HTR-8/SVneo (cell line): ENCODE measurements around the gene MBNL1.

Experiments used
- DNase-seq: peaks from one replicate; pipeline ENCODE4 v3.0.0; 2011; ENCODE audit warnings: low spot score, mixed read lengths; ENCODE audit not compliant: insufficient read length
- FAIRE-seq: peaks from 2 replicates; lab custom pipeline; 2011; peaks lifted over from hg19 to GRCh38; lab: Jason Lieb, UNC

The MBNL1 gene

GRCh38 chr3:152314677-152315353, 46.1 kb downstream of the MBNL1 start:
- DNase-seq (no peak), FAIRE-seq (no peak)

DNA sequence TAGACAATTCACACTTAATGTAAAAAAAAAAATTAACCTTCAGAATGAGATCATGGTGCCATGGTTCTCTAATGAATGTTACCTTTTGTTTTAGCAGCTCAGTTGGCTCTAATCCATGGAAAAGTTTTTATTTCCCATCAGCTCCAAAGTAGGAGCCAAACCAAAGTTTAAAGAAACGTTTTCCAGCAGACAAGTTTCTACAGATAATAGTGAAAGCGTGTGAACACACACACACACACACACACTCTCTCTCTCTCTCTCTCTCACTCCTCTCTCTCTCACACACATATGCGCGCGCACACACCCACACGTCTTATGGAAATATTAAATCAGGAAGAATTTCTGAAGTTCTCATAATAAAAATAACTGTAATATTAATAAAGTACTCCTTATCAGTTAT, 46.9 kb downstream of the MBNL1 start:
- DNase-seq = no peak
- FAIRE-seq = no peak

DNA sequence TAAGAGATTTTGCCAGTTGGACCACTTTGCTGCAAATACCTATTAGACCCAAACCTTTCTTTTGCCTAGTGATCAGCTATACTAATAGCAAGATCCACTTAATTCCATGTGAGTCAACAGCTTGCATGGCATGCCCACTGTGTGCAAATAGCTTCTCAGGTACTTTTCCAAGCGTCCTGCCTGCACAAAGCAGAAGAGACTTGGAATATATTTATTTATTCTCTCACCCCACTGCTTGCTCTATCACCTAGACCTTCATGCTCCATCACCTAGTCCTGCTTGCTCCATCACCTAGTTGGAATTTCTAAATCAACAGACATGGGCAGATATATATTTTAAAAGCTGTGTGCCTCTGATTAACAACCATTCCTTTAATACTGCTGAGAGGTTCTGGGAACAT, 47.6 kb downstream of the MBNL1 start:
- no peak for FAIRE-seq

GRCh38 chr3:152317184-152317583, 48.5 kb downstream of the MBNL1 start:
- DNase-seq (no peak), FAIRE-seq (no peak)

More for the DNA sequence above, 47.6 kb downstream of the MBNL1 start:
- no peak for DNase-seq

GRCh38 chr3:152317956-152318355, 49.2 kb downstream of the MBNL1 start:
- FAIRE-seq = no peak

GRCh38 chr3:152318512-152318911, 49.8 kb downstream of the MBNL1 start:
- DNase-seq (no peak), FAIRE-seq (no peak)

More at GRCh38 chr3:152317956-152318355, 49.2 kb downstream of the MBNL1 start:
- peak; percentile 10 for DNase-seq

GRCh38 chr3:152319256-152319655, 50.5 kb downstream of the MBNL1 start:
- DNase-seq = no peak
- FAIRE-seq = no peak

DNA sequence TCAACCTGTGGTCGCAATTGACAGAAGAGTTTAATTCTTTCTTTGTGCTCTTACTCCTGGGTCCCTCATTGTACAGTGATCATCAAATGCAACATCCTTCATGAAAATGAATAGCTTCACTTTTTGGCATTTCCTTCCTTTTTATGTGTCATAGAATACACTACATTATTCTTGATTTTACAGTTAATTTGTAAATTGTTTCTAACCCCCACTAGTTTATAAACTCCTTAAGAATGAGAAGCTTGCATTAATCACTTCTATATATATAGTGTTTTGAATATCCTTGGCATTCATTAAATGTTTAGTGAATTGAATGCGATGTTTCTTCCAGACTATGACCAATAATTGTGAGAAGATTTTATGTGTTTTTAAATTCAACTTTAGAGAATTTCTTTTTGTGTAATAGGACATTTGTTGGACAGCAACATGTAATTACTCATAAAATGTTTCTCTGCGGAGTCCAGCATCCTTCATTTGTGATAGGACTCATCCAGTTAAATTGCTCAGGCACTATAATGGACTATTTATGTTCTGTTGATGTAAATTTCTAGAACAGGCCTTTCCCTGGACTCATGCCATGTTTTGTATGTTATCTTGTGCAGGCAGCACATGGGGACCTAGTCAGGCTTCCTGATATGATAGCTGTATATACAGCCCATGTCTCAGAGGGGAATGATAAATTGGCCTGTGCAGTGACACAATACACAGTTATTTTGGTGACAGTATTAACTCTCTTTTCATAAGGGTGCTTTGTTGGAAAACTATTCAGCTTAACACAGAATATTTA, 51.3 kb downstream of the MBNL1 start:
- no peak for FAIRE-seq
- no peak for DNase-seq

DNA sequence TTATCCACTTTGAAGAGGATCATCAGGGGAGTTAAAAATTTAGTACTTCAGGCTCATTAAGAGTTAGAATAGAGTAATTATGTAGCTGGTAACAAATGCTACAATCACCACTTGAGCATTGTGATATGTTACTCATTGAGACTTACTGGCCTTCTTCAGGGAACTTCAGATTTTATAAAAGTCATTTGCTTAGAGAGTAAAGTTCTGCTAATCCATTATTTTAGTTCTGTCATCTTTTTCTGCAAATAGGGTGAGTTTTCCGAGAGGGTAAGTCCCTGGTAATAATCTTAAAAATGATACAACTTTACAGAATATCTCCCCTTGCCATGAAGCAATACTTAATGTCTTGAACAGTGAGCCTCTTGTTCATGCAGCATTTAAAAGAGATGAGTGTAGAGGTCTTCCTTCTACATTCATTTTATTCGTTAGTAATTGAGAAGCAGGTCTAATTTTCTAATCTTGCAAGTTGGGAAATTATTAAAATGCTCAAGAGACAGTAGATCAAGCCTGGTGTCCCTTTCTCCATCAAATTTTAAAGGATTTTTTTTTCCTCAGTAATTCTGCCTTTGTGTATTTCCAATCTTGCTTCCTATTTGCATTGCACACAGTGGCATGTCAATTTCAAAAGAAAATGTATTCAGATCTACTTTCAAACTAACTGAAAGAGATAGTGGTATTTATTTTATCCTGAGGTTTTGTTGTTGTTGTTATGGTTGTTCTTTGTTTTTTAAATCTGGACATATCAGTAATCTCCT, 52.6 kb downstream of the MBNL1 start:
- no peak for DNase-seq
- no peak for FAIRE-seq

- DNase-seq (no peak), FAIRE-seq (no peak)
Observed at GRCh38 chr3:152321955-152322377, 53.2 kb downstream of the MBNL1 start.

DNA sequence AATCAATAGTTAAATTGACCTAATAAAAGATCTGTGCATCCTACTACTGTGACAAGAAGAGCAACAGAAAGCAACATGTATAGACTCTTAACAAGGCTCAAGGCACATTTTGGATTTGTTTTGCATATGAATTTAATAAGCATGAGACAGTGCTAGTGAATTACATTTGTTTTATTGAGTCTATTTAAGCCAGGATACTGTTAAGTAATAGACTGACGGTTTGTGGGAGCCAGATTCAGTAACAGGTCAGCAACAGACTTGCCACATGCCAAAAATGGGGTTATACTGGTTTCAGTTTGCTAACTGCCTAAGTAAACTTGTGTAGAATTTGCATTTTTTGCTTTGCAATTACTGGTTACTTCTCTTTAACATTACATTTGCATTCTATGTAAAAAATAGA, 54.0 kb downstream of the MBNL1 start:
- no peak for DNase-seq
- FAIRE-seq = no peak

DNA sequence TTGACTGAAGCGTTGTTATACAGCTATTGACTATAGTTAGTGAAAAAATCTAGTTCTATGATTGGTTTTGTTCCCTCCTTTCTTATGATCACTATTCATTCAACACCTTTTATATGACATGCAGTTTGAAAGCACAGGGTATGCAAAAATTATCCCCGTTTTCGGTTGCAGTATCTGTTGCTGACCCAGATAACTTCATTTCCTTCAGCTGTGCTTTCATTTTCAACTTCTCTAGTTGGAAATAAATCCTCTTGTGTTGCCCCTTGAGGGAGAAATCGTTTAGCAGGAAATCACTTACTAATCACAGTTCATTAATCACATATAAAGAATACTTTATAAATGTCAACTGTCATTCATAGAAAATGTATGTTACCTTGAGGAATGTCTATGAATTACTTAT, 55.1 kb downstream of the MBNL1 start:
- DNase-seq (no peak), FAIRE-seq (no peak)

DNA sequence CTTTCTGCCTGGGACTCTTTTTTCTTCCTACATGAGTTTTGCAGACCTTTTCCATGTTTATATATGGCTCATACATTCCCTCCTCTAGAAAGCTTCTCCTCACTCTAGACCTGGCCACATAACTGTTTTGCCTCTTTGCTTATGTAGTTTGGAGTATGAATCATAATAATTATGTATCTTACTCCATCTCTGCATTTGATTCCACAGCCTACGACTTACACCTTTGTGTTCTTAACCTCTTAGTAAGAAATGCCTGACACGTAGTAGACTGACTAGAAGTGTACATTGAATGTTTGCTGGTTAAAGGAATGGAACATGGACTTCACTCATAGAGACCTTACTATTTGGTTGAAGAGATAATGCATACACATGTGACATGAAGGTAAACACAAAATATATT, 56.4 kb downstream of the MBNL1 start:
- FAIRE-seq (no peak), DNase-seq (no peak)

GRCh38 chr3:152327203-152327602, 58.5 kb downstream of the MBNL1 start:
- FAIRE-seq = no peak
- no peak for DNase-seq

DNA sequence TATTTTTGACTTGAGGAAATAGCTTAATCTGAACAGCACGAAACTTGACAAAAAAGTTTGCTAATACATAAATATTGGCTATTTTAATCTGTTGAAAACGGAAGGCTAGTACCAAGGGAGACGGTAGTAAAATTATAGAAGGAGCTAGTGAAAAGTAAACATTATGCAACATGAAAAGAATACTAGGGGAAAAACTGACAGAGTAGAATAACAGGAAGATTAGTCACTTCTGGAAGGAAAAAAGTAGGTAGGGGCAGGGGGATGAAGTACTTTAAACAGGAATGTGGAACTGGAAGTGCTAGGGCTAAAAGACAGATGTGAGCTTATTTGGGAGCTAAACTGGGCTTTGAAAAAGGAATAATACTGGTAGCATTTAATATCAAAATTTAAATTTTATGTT, 60.1 kb downstream of the MBNL1 start:
- DNase-seq (peak; percentile 60), FAIRE-seq (no peak)

GRCh38 chr3:152330559-152330958, 61.8 kb downstream of the MBNL1 start:
- FAIRE-seq (no peak), DNase-seq (no peak)

- no peak for FAIRE-seq
Observed at GRCh38 chr3:152331018-152331541, 62.4 kb downstream of the MBNL1 start.

GRCh38 chr3:152331998-152332397, 63.3 kb downstream of the MBNL1 start:
- FAIRE-seq (no peak), DNase-seq (no peak)

More at GRCh38 chr3:152331018-152331541, 62.4 kb downstream of the MBNL1 start:
- peak; percentile 17 for DNase-seq

GRCh38 chr3:152333928-152334327, 65.2 kb downstream of the MBNL1 start:
- no peak for DNase-seq
- FAIRE-seq = no peak

GRCh38 chr3:152334761-152335160, 66.0 kb downstream of the MBNL1 start:
- no peak for FAIRE-seq

DNA sequence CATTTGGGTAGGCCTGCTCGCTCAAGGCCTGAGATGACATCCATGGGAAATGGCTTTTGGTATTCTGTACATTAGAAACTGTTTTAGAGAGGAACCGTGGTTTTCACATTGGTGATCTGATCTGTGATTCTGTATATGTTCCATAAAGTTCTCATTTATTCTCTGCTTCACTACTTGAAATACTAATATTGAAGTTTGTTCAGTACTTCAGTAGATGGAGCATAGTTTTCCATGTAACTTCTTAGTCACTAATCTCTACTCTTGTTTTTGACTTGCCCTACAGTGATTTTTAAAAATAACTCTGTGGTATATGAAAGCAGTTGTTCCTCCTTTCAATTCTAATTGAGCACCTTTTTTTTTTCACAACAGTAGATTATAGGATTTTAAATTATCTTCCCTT, 66.5 kb downstream of the MBNL1 start:
- DNase-seq (no peak), FAIRE-seq (no peak)

More at GRCh38 chr3:152334761-152335160, 66.0 kb downstream of the MBNL1 start:
- no peak for DNase-seq
